BE2C (cell line): ENCODE measurements around the gene KRT39.

Source experiments
- DNase-seq: peaks from one replicate; pipeline ENCODE4 v3.0.0-alpha.2; 2020
- H3K27me3 ChIP-seq: fragments of 250-450 bp; sonication (Bioruptor Pico); 2 replicates; pipeline ENCODE4 v1.5.1; 2020; ENCODE audit warnings: mild to moderate bottlenecking
- H3K36me3 ChIP-seq: fragments of 250-450 bp; sonication (Bioruptor Pico); 2 replicates; pipeline ENCODE4 v1.5.1; 2020; ENCODE audit warnings: mild to moderate bottlenecking
- H3K4me1 ChIP-seq: fragments of 250-450 bp; sonication (Bioruptor Pico); 2 replicates; pipeline ENCODE4 v1.5.1; 2020
- H3K4me3 ChIP-seq: 2 replicates; pipeline ENCODE4 v1.5.1; 2011; ENCODE audit warnings: low read depth, low read length
- H3K9me3 ChIP-seq: fragments of 250-450 bp; sonication (Bioruptor Pico); 2 replicates; pipeline ENCODE4 v1.5.1; 2020
- TF ChIP-seq, protein P1 (sequence below): IDR thresholded peaks from 2 replicates; pipeline ENCODE4 v1.5.1; 2012; ENCODE audit warnings: mild to moderate bottlenecking, low read depth, low read length

Gene KRT39

DNA sequence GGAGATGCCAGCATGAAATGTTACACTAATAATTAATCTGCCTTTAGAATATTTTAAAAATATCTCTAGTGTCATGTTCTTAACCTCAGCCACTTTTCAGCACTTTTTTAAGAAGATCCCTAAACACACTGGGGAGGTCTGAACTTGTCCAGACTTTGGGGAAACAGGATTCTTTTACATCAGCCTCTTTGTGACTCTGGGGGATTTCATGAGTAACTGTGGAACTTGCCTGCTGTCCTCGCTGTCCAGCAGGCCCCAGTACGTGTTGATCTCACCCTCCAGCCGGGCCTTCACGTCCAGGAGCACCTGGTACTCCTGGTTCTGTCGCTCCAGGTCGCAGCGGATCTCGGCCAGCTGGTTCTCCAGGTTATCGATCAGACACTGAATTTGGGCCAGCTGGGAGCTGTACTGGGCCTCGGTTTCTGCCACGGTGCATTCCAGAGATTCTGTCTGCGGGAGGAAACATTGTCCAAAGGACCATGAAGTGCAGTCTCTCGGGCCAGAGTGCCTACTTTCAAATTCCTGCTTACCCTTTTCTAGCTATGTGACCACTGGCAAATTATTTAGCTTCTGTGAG lies 11.9 kb upstream of the KRT39 start:
- no peaks in the 10 kb centered on the region for H3K36me3 ChIP-seq
- no peak for DNase-seq
- peaks cover 21% of the 10 kb centered on the region for H3K27me3 ChIP-seq
- H3K9me3 ChIP-seq = no peaks in the 10 kb centered on the region
- H3K4me1 ChIP-seq = no peaks in the 10 kb centered on the region
- TF ChIP-seq, protein P1, sequence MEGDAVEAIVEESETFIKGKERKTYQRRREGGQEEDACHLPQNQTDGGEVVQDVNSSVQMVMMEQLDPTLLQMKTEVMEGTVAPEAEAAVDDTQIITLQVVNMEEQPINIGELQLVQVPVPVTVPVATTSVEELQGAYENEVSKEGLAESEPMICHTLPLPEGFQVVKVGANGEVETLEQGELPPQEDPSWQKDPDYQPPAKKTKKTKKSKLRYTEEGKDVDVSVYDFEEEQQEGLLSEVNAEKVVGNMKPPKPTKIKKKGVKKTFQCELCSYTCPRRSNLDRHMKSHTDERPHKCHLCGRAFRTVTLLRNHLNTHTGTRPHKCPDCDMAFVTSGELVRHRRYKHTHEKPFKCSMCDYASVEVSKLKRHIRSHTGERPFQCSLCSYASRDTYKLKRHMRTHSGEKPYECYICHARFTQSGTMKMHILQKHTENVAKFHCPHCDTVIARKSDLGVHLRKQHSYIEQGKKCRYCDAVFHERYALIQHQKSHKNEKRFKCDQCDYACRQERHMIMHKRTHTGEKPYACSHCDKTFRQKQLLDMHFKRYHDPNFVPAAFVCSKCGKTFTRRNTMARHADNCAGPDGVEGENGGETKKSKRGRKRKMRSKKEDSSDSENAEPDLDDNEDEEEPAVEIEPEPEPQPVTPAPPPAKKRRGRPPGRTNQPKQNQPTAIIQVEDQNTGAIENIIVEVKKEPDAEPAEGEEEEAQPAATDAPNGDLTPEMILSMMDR = no peak
- no peak overlapping the region for H3K4me3 ChIP-seq

DNA sequence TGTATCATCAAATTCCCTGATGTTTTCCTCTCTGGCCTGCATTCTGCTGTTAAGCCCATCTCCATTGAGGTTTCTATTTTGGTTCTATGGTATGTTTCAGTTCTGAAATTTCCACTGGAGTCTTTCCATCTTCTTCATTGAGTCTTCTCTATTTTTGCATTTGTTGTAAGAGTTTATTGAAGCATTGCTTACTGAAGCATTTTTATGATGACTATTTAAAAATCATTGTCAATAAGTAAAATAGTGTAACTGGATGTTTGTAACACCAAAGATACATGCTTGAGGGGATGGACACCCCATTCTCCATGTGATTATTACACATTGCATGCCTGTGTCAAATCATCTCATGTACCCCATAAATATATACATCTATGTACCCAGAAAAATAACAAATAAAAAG lies 8.8 kb upstream of the KRT39 start:
- Histone ChIP-seq H3K27me3 (peaks cover 26% of the 10 kb centered on the region), H3K4me1 (no peaks in the 10 kb centered on the region), H3K36me3 (no peaks in the 10 kb centered on the region), H3K9me3 (no peaks in the 10 kb centered on the region), H3K4me3 (no peak overlapping the region)
- TF ChIP-seq, protein P1 = no peak
- DNase-seq = no peak

DNA sequence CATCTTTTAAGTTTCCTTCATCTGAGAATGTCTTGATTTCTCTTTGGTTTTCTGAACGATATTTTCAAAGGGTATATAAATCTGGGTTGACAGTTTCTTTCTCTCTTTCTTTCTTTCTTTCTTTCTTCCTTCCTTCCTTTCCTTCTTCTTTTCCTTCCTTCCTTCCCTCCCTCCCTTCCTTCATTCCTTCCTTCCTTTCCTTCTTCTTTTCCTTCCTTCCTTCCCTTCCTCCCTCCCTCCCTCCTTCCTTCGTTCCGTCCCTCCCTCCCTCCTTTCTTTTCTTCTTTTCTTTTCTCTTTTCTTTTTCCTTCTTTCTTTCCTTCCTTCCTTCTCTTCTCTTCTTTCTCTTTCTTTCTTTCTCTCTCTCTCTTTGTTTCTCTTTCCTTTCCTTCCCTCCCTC lies 7.6 kb upstream of the KRT39 start:
- no peaks in the 10 kb centered on the region for H3K4me1 ChIP-seq
- H3K27me3 ChIP-seq = peaks cover 26% of the 10 kb centered on the region
- no peaks in the 10 kb centered on the region for H3K9me3 ChIP-seq
- H3K36me3 ChIP-seq = no peaks in the 10 kb centered on the region
- H3K4me3 ChIP-seq = no peak overlapping the region
- DNase-seq = no peak
- TF ChIP-seq, protein P1 = no peak

DNA sequence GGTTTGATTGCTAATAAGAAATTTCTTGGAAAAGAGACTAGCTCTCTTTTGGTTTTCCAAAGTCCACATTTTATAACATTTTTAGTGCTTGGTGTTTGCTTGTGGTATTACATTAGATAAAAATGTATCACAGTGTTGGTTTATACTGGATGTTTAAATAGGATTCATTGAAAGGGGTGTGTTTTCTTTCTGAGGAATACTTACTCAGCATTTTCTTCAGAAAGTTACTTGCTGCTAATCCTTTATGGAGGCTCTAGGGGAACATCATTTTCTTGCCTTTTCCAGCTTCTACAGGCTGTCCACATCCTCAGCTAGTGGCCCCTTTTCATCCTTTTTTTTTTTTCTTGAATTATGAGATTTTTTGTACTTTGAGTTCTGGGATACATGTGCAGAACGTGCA lies 834 bp upstream of the KRT39 start:
- H3K9me3 ChIP-seq = no peaks in the 10 kb centered on the region; the same call in 1 of the 2 replicates

DNA sequence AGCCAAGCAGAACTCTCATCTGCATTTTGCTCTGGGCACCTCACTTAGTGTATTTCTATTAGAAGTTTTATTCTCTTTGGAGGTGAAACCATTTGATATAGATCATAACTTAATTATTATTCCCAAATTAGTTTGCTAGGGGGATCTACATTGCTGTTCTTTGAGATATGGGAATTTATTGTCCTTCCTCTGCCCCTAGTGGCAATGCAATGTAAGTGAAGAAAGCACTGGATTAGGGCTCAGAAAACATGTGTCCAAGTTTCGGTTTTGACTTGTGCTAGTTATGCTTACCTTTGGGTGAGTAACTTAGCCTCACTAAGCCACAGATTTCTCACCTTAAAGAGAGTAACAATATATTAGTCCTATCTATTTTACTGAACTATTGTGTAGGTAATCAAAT lies 2.9 kb downstream of the KRT39 start:
- no peak overlapping the region for H3K4me3 ChIP-seq
- no peak for DNase-seq
- TF ChIP-seq, protein P1 = peak; percentile 80

More for the DNA sequence above, 834 bp upstream of the KRT39 start:
- Histone ChIP-seq H3K36me3 (no peaks in the 10 kb centered on the region), H3K4me3 (no peak overlapping the region), H3K27me3 (peaks cover 17% of the 10 kb centered on the region), H3K4me1 (no peaks in the 10 kb centered on the region)
- no peak for DNase-seq
- TF ChIP-seq, protein P1 = no peak

DNA sequence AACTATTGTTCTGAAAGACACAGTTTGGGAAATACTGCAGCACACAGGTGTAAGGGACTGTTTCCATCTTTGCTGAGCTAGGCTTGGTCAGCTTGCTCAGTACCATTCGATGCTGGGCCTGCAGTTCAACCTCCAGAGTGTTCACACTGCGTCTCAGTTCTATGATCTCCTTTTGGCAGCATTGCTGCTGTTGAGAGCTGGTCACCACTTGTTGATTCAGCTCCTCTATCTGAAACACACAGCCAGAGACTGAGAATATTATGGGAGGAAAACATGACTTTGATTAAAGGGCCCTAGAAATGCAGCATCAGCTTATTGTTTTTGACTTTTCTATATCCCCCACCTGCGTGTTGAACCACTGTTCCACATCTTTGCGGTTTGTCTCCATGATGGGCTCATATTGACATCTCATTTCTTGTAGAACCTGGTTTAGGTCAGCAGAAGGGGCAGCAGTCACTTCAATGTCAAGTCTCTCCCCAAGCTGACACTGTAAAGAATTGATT lies 4.6 kb downstream of the KRT39 start:
- H3K4me1 ChIP-seq = no peaks in the 10 kb centered on the region
- no peak overlapping the region for H3K4me3 ChIP-seq
- no peaks in the 10 kb centered on the region; the same call in 1 of the 2 replicates for H3K9me3 ChIP-seq
- H3K27me3 ChIP-seq = peaks cover 36% of the 10 kb centered on the region
- no peaks in the 10 kb centered on the region for H3K36me3 ChIP-seq
- TF ChIP-seq, protein P1 = no peak
- no peak for DNase-seq

More for the DNA sequence above, 2.9 kb downstream of the KRT39 start:
- H3K9me3 ChIP-seq = no peaks in the 10 kb centered on the region; the same call in 1 of the 2 replicates
- peaks cover 28% of the 10 kb centered on the region for H3K27me3 ChIP-seq
- no peaks in the 10 kb centered on the region for H3K4me1 ChIP-seq
- H3K36me3 ChIP-seq = no peaks in the 10 kb centered on the region
